GM21723 (cell line): Measurements from ENCODE around the gene C13orf46.
"Not testable (repeated sequence)": the region's sequence is repeated elsewhere in the genome, so short reads cannot be mapped to it uniquely, and the experiment has no call there.

ENCODE experiments used
- ATAC-seq: cut with Tn5 transposase; IDR thresholded peaks from one replicate; pipeline ENCODE4 v1.9.1; 2021; ENCODE audit warnings: mild to moderate bottlenecking, moderate library complexity; ENCODE audit not compliant: unreplicated experiment

The C13orf46 gene

DNA sequence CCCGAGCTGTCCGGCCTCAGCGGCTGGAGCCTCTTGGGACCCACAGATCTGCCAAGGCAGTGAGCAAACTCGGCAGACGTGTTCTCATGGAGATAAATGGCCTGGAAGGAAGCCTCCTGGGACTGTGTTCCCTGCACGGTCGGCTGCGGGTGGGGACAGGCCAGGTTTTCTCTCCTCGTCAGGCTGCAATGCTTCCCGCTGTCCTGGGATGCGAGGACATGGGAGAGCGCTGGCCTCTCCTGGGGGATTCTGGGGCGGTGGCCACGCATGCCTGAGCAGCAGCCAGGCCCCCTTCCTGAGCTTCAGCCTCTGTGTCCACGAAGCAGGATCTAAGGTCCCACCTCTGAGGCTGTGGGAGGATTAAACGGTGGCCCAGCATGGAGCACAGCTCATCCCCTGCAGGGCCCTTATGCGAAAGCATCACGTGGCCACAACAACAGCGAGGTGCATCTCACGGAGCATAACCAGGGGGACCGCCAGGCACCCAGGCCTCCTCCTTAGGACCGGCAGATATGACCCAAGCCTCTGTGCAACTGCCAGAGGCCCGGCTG is 21.2 kb upstream of the C13orf46 start:
- ATAC-seq, result no peak

DNA sequence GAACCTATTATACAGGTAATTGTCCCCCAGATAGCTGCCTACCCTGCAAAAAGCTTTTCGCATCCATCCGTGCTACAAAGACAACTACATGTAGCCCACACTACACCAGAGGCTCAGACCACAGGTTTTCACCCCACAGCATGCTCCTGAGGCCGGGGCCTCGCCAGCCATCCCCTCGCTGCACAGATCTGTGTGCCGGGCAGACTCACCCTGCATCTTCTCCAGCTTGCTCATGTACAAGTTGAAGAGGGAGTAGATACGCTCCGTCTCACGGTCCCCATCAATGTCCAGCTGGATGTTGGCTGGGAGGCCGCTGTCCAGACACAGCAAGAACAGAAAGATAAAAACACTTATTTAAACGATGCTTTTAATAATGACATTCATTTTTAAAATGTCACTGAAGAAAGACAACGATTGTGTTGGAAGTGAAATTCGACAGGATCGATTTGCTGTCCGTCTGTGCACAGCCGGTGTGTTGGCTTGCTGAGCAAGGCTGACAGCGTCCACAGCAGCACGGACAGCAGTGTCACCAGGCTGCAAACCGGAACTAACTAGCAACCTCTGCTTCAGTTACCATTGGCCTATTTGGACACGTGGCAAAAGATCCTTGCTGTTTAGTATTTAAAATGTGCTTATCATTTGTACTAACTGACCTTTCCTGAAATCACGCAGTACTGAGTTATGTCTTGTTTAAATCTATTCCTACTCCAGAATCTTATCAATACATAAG is 18.6 kb upstream of the C13orf46 start:
- ATAC-seq, result no peak

DNA sequence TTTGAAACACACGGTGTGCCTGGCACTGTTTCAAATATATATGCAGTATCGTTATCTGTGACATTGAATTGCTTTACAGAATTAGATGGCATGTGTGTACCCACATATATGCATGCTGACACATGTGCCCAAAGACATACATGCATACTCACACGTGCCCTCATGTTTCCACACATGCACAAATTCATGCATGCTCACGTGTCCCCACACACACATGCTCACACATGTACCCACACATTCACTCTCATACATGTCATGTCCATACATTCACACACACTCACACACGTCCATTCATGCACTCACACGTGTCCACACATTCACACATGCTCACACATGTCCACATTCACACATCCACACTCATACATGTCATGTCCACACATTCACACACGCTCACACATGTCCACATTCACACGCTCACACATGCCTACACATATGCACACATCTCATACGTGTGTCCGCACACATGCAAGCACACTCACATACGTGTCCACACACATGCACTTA is 17.9 kb upstream of the C13orf46 start:
- ATAC-seq, result no peak

DNA sequence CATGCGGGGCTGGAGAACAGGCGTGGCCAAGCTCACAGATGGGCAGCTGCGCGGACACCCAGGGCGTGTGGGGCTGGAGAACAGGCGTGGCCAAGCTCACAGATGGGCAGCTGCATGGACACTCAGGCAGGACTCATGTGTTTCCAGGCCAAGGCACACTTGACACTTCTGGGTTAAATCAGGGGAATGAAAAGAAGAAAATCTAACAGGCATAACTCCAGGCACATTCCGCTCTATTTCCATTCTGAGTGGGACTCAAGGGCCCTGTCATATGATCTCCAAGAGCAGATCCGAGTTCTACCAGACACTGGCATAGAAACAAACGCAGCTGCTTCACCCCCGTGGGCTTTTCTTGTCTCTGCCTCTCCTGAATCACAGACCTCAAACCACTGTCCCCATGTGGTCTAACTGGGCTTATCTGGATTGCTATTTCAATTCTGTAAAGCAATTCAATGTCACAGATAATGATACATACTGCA is 17.4 kb upstream of the C13orf46 start:
- ATAC-seq, result no peak

DNA sequence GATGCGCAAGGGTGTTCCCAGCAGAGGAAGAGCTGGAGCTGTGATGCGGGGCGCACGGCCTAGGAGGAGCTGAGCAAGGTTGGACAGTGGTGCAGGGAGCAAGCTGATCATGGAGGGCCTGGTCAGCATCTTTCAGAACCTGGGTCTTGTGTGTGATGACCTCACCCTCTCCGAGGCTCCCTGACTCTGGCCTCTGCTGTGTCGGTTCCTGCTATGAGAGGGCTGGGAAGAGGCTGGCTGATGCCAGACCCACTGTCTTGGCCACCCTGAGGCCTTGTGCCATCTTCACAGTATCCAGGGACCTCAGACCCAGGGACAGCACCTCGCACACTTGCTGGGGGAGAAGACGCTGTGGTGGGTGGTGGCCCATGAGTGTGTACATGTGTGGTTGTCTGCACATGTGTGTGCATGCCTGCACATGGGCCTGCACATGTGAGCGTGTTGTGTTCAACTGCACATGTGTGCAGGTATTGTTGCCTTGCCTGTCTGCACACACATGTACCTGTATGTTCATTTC is 16.5 kb upstream of the C13orf46 start:
- no peak for ATAC-seq

DNA sequence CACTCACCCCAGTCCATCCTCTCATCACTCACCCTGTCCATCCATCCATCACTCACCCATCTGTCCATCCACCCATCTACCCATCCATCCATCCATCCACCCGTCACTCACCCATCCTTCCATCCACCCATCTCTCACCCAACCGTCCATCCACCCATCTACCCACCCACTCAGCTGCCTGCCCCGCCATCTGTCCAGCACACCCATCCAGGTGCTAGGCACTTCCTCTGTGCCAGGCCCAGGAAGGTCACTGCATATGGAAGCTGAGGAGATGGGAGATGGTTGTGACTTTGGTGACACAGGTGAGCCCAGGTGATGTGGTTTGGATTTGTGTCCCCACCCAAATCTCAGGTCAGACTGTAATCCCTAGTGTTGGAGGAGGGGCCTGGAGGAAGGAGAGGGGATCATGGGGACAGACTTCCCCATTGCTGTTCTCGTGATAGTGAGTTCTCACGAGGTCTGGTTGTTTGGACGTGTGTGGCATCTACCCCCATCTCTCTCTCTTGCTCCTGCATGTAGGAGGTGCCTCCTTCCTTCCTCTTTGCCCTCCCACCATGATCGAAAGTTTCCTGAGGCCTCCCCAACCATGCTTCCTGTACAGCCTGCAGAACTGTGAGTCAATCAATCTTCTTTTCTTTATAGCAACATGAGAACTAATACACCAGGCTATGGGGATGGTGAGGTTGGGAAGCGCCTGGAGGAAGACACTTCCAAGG is 15.9 kb upstream of the C13orf46 start:
- ATAC-seq, result no peak

DNA sequence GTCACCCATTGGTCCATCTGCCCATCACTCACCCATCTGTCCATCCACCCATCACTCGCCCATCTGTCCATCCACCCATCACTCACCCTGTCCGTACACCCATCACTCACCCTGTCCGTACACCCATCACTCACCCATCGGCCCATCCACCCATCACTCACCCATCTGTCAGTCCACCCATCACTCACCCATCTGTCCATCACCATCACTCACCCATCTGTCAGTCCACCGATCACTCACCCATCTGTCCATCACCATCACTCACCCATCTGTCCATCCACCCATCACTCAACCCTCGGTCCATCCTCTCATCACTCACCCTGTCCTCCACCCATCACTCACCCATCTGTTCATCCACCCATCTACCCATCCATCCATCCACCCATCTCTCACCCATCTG is 15.0 kb upstream of the C13orf46 start:
- ATAC-seq, result not testable (repeated sequence)

DNA sequence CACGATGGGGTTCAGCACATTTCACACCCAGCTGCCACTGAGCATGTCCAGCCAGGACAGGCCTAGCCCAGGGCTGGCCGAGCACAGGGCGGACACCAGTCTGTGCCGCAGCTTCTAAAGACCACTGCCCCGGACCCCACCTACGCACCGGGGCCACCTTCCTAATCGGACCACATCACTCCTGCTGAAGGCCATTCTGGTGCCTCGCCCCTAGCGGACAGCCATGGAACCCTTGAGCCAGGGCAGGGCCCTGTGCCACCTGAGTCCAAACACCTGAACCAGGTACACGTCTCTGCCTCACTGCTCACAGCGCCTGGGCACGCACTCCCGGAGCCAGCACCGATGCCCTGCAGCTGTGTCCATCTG is 8.4 kb upstream of the C13orf46 start:
- ATAC-seq, result no peak

DNA sequence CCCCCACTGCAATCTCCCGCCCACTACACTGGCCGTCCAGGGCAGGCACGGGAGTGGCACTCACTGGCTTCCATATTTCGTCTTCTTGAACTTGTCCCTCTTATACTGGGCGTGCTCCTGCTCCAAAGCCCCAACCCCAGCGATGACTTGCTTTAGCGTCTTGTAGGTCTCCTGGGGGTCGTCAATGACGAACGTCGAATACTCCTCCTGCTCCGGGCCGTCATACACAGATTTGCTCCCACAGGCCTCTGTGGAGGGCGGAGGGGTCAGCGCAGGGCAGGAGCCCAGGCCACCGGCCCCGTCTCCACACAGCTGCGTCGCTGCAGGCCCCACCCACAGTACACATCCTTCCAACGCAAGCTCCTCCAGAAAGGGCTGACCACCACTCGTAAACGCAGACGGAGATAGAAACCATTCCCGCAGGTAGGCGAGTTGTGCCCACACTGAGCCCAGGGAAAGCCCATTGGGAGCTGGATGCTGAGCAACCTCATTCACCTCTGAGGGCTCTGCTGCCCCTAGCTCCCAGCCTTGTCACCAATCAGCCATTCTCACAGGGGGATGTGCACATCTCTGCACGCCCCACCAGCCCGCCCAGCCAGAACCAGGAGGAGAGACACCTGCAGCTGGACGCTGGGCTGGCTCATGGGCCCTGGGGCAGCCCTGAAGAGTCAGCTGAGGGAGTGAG is 7.9 kb upstream of the C13orf46 start:
- ATAC-seq, result no peak

DNA sequence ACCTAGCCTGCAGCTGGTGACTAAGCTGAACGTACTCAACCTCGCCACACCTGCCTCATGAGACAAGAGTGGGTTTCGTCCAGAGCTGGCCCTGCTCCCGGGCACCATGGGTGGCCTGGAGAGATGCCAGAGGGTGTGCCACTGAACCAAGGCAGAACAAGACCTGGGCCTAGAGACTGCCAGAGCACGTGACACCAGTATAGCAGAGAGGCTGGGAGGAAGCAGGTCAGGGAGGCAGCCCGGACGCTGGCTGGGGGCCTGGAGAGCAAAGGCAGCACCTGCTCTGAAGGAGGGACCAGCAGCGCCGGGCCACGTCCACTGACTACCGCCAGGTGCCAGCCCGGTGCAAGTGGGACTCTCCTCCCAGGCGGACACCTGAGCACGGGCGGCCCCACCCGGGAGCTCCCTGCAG is 7.3 kb upstream of the C13orf46 start:
- no peak for ATAC-seq

DNA sequence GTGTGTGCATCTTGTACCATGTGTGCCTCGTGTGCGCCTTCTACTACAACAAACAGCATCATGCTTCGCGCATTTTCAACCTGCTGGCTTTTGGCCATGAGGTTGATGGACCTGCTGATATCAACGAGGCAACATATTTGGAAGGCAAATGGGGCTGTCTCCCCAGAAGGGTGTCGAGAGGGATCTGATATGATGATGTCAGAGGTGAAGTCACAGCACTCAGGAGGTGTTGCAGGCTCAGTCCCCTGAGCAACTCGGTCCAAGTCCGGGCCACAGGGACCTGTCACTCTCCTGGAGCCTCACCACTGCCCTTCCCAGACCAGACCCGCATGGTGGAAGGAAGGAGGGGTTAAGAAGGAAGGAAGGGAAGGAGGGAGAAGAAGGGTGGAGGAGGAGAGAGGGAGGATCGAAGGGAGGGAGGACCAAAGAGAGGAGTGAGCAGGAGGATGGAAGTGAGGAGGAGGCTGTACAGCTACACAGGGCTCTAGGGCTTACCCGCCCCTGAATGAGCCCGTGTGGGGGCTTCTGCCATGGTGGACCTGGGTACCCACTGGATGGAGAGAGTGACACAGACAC is 6.7 kb upstream of the C13orf46 start:
- ATAC-seq, result no peak

DNA sequence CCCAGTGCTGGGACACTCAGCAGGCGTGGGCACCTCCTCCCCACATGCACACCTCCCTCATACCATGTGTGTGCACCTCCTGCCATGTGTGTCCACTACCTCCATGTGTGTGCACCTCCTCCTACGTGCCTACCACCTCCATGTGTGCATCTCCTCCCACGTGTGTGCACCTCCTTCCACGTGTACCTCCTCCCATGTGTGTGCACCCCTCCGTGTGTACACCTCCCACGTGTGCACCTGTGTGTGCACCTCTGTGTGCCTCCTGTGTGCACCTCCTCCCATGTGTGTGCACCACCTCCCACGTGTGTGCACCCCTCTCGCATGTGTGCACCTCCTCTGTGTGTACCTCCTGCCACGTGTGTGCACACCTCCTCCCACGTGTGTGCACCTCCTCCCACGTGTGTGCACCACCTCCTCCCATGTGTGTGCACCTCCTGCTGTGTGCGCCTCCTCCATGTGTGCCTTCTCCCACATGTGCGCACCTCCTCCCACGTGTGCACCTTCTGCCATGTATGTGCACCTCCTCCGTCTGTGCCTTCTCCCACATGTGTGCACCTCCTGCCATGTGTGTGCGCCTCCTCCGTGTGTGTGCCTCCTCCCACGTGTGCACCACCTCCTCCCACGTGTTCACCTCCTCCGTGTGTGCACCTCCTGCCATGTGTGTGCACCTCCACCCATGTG is 6.1 kb upstream of the C13orf46 start:
- no peak for ATAC-seq

DNA sequence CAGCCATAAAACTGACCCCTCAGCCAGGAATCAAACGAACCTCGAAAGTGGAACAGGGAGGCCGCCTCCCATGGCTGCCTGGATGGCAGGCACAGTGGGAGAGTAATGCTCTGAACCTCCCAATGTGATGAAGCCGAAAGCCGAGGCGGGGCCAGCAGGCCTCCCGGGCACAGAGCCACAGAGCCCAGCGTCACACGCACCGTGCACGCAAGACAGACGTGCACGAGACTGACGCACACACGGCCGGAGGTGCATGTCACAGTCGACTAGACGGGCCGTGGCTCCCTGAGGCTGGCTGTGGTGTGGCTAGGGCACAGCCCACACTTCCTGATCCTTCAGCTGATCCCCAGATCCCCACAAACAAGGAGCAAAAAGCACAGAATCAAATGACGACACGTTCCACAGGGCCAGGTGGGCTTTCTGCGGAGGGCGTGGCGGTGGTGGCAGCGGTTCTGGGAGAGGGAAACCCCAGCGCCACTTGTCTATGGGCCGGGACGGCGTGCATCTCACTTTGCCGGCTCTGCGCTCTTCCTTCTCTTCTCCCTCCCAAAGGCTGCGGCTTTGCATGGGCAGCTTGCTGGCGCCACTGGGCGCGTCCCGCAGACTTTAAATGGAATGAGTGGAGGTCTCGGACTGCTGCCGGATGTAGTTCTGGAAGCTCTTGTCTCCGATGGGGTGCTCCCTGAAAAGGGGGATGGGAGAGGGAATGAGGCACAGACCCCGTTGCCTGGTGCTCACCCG is 5.0 kb upstream of the C13orf46 start:
- ATAC-seq, result no peak

DNA sequence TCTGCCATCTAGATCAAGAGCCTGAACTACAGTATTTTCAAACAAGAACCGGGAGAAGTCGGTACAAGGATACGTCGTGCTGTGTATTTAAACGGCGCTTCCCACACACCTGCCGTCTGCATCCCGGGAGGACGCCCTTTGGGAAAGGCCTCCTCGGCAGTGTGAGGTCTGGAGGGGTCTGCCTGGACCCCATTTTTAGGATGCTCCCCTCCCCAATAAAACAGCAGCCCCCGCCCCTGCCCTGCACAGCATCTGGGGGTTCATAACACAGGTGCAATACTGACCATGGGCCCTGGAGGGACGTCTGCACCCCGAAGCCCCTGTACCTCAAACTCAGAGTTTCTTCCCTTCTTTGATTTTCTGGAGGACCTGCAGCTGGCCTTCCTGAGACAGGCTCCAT is 4.1 kb upstream of the C13orf46 start:
- ATAC-seq, result no peak

DNA sequence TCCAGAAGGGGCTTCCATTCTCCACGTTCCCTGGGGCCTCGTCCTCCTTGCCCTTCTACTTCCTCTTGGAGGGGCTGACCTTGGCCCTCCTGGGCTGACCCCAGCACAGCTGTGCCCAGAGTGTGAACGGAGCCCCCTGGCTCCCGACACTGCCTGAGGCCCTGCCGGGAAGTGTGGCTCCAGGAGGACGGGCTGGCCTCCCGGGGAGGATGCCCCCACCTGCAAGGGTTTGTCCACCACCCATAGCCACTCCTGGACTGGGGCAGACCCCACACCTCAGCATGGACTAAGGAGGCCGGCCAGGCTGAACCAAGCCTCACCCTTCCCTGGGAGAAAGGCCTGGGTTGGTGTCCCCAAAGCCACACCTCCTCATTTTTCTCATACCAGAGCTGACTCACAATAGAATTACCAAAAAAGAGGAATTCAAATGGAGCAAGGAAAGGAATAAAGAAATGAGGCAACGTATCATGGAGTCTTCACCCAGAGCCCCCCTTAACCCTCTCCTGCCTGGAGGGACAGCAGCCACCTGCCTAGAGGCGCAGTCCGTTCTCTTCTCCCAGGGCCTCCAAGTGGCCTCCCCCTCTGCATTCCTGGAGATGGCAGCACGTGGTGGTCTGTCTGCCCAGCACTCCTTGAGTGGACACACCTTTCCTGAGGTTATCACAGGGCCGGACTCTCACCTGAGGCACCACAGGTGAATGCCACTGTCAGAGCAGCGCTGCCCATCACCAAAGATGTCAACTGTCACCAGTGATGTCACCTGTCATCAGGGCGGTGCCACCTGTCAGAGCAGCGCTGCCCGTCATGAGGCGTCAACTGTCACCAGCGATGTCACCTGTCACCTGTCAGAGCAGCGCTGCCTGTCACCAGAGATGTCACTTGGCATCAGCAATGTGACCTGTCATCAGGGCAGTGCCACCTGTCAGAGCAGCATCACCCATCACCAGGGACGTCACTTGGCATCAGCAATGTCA is 3.1 kb upstream of the C13orf46 start:
- no peak for ATAC-seq

DNA sequence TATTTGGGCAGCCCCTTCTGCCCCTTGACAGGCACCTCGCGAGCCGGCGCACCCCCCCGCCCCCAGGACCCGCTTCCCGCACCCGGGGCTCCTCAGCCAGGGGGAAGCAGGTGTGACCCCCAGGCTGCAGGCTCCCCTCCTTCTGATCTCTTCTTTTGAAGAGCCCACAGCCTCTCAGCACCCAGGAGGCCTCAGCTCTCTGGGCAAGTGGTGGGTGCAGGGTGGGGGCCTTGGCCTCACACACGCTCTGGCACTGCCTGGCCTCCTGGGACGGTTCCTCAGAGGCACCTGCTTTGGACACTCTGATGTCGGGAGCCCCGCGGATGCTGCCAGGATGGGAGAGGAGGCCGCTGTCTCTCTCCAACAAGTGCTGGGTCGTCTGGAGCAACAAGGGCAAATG is 1.5 kb upstream of the C13orf46 start:
- no peak for ATAC-seq

DNA sequence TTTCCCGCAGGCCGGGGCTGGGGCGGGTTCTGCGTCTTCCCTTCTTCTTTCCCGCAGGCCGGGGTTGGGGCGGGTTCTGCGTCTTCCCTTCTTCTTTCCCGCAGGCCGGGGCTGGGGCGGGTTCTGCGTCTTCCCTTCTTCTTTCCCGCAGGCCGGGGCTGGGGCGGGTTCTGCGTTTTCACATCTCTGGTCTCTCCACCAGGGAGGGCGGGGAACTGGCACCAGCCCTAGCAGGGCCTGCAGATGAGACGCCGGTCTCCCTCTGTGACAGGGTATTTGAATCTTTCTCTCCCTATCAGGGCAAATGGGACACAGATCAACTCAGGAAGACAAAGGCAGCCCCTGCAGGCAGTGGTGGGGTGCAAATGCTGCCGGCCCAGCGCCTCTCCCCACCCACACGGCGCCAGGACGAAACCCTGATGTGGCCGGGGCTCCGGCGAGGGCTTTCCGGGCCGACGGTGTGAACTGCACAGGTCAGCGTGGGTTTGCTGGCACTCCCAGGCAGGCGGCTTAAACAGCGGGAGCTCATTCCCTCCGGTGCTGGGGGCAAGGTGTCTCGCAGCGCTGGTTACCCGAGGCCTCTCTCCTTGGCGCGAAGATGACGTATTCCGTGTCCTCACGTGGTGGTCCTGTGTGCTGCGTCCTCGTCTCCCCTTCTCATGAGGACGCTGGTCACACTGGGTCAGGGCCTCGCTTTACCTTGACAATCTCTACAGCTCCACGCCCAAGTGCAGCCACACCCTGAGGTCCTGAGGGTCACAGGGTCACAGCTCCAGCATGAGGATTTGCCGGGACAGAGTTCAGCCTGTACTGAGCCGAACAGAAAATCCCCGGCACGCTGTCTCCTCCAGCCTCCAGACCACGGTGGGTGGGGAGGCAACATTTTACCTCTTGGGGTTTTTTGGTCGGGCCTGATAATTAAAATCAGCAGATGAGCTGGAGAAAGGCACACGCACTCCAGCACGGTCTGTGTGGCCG is 717 bp upstream of the C13orf46 start:
- no peak for ATAC-seq
